A549 (cell line): ENCODE results near the gene BDH1.

Source experiments
- CEBPB ChIP-seq, 2 experiments: fragments of >200 bp in 1 of 2; sonication (Bioruptor Twin) in 1 of 2; formaldehyde crosslinking in 1 of 2; IDR thresholded peaks; 2 replicates each; pipeline ENCODE4 v1.6.1; 2012 to 2016
- EHMT2 ChIP-seq: fragments of 200-600 bp; sonication (generic); IDR thresholded peaks from 2 replicates; pipeline ENCODE4 v1.6.1; 2016; ENCODE audit warnings: antibody characterized with exemption, low read depth, mild to moderate bottlenecking, moderate library complexity
- EP300 ChIP-seq, 2 experiments: fragments of >200 bp; sonication (Bioruptor Twin); formaldehyde crosslinking; IDR thresholded peaks; 2 replicates in 1 of 2; 3 replicates in 1 of 2; pipeline ENCODE4 v1.6.1; 2016 to 2017
- POLR2A ChIP-seq: IDR thresholded peaks from 2 replicates; pipeline ENCODE4 v1.6.1; 2012; ENCODE audit warnings: mild to moderate bottlenecking, low read length
- TF ChIP-seq, protein P1 (sequence below): fragments of >200 bp; sonication (Bioruptor Twin); formaldehyde crosslinking; IDR thresholded peaks from 3 replicates; pipeline ENCODE4 v1.5.1; 2016

DNA sequence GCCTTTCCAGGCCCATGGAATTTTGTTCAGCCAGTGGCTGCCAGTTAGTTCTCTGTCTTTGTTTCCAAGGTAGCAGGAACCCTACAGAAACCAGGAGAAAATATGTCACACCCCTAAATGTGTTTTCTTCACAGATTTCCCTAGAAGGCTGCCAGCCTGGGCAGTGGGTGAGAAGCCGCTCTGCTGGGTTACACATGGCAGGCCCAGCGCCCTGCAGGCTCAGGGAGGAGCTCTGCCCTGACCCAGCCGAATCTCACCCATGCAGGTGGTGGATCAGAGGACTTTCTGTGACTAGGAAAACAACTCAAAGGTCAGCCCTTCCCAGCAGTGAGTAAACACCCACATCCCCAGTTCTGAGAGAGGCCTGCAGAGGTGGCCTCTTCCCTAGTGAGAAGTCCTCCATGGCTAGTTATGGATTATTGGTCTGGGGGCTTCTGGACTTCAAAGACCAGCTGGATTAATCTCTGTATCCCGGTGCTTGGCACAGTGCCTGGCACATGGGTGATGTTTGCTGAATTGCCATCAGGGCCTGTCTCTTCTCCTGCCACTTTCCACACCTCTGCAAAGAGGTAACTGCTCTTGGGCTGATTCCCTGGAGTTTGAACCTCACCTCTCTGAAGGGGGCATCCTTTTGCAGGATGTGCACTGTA is 34.7 kb upstream of the BDH1 start:
- TF ChIP-seq POLR2A (no peak), EP300 (IDR thresholded peaks at IDR 0.05) (no peak), EHMT2 (no peak), CEBPB (IDR thresholded peaks at IDR 0.05) (no peak)
- TF ChIP-seq, protein P1, sequence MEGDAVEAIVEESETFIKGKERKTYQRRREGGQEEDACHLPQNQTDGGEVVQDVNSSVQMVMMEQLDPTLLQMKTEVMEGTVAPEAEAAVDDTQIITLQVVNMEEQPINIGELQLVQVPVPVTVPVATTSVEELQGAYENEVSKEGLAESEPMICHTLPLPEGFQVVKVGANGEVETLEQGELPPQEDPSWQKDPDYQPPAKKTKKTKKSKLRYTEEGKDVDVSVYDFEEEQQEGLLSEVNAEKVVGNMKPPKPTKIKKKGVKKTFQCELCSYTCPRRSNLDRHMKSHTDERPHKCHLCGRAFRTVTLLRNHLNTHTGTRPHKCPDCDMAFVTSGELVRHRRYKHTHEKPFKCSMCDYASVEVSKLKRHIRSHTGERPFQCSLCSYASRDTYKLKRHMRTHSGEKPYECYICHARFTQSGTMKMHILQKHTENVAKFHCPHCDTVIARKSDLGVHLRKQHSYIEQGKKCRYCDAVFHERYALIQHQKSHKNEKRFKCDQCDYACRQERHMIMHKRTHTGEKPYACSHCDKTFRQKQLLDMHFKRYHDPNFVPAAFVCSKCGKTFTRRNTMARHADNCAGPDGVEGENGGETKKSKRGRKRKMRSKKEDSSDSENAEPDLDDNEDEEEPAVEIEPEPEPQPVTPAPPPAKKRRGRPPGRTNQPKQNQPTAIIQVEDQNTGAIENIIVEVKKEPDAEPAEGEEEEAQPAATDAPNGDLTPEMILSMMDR = no peak
